Lower lobe of right lung (tissue), 2 donors: ENCODE data around the gene ADAM23. TPM values are rescaled to one million over a fixed set of nuclear protein-coding genes. Genes with fewer than 3 reads are reported as not detected.

Experiments used
- ATAC-seq, 2 donors: fragments of 200-7000 bp; cut with Tn5 transposase; one replicate each; pipeline ENCODE4 v1.9.1; 2020 to 2022; ENCODE audit warnings: mild to moderate bottlenecking in 2 of 2, moderate library complexity in 2 of 2
- DNase-seq: peaks from one replicate; pipeline ENCODE4 v3.0.0-alpha.2; 2020
- H3K27ac ChIP-seq: fragments of 200-600 bp; one replicate; pipeline ENCODE4 v1.8.0; 2022
- H3K27me3 ChIP-seq: fragments of 200-600 bp; one replicate; pipeline ENCODE4 v1.8.0; 2022; ENCODE audit warnings: low read depth
- H3K36me3 ChIP-seq: fragments of 200-600 bp; one replicate; pipeline ENCODE4 v1.8.0; 2022; ENCODE audit warnings: mild to moderate bottlenecking
- H3K4me1 ChIP-seq: fragments of 200-600 bp; one replicate; pipeline ENCODE4 v1.8.0; 2022
- H3K4me3 ChIP-seq: fragments of 200-600 bp; one replicate; pipeline ENCODE4 v1.8.0; 2022; ENCODE audit warnings: mild to moderate bottlenecking
- H3K9me3 ChIP-seq: fragments of 200-600 bp; one replicate; pipeline ENCODE4 v1.8.0; 2022
- CTCF ChIP-seq: fragments of 200-600 bp; IDR thresholded peaks from one replicate; pipeline ENCODE4 v1.8.0; 2022; ENCODE audit warnings: antibody characterized with exemption, mild to moderate bottlenecking
- intact Hi-C: fragments of 100-400 bp; cut with DNase I; formaldehyde crosslinking; loops from one replicate; pipeline ENCODE4 v1.11.0; 2022
- total RNA-seq: library from RNA; stranded (reverse); fragmentation: NEBNext Ultra II Directional; extraction: Animal tissue kit (Norgen Biotek cat#: 25700); gene quantifications from one replicate; pipeline ENCODE4 v1.2.1, GENCODE V29; 2021
- donor health status: DM: no; HTN: yes; CAD: no; lungs with severe emphysema.

The ADAM23 gene
- total RNA-seq, 1 donor from 2014 or later: 2.5 TPM

DNA sequence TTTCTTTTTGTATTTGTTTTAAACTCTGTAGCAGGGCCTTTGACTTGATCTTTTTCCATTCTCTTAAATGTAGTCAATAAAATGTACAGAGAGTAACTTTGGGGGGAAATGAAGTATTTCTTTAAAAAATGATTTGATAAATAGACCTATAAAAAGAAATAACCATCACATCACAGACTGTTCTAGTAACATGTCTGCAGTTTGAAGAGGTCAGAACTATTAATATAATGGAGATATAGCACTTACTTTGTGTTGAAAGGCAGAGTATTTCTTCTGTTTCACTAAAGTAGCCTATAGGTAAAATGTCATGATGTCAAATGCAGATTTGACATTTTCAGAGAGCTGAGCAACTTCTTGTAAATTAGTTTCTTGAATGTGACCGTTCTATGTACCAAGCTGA is 143.3 kb downstream of the ADAM23 start:
- intact Hi-C loops: no loop called here
- DNase-seq (no peak), ATAC-seq (no peak)
- no peaks in the 10 kb centered on the region for H3K36me3 ChIP-seq
- no peak for TF ChIP-seq CTCF
- no peaks in the 10 kb centered on the region for H3K9me3 ChIP-seq
- no peak overlapping the region for H3K27ac ChIP-seq
- no peaks in the 10 kb centered on the region for H3K4me1 ChIP-seq
- H3K4me3 ChIP-seq: no peak overlapping the region
- H3K27me3 ChIP-seq: no peaks in the 10 kb centered on the region

- DNase-seq (no peak), ATAC-seq (no peak)
- no peak for TF ChIP-seq CTCF
- Histone ChIP-seq H3K27ac (no peak overlapping the region), H3K27me3 (no peaks in the 10 kb centered on the region), H3K4me3 (no peak overlapping the region), H3K4me1 (no peaks in the 10 kb centered on the region), H3K9me3 (no peaks in the 10 kb centered on the region), H3K36me3 (no peaks in the 10 kb centered on the region)
- intact Hi-C loops: no loop called here
Observed at GRCh38 chr2:206597717-206598218, 154.4 kb downstream of the ADAM23 start.

DNA sequence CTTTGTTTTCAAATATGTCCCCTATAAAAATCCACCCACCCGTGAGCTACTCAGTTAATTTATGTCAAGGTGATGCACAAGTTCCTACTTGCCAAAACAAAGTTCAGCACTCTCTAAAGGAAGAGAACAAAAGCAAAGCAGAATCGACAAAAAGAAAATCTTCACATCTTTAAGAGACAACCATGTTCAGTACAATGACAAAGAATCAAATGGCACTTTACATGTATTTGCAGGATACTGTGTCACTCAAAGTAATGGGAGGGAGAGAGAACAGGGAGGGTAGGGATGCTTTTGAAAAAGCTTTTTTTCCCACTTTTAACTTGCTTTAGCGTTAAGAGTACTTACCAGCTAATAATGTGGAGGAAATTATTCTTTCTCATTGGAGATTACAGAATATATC is 159.9 kb downstream of the ADAM23 start:
- DNase-seq (no peak), ATAC-seq (no peak)
- Histone ChIP-seq H3K9me3 (no peaks in the 10 kb centered on the region), H3K36me3 (no peaks in the 10 kb centered on the region), H3K4me1 (no peaks in the 10 kb centered on the region), H3K27me3 (no peaks in the 10 kb centered on the region), H3K27ac (no peak overlapping the region), H3K4me3 (no peak overlapping the region)
- intact Hi-C loops: no loop called here
- no peak for TF ChIP-seq CTCF

GRCh38 chr2:206610451-206610850 is 167.1 kb downstream of the ADAM23 start:
- H3K27ac ChIP-seq: no peak overlapping the region
- no peaks in the 10 kb centered on the region for H3K36me3 ChIP-seq
- no peaks in the 10 kb centered on the region for H3K4me1 ChIP-seq
- TF ChIP-seq CTCF: no peak
- ATAC-seq (no peak), DNase-seq (no peak)
- H3K27me3 ChIP-seq: no peaks in the 10 kb centered on the region
- intact Hi-C loops: no loop called here
- H3K9me3 ChIP-seq: no peaks in the 10 kb centered on the region
- H3K4me3 ChIP-seq: no peak overlapping the region

DNA sequence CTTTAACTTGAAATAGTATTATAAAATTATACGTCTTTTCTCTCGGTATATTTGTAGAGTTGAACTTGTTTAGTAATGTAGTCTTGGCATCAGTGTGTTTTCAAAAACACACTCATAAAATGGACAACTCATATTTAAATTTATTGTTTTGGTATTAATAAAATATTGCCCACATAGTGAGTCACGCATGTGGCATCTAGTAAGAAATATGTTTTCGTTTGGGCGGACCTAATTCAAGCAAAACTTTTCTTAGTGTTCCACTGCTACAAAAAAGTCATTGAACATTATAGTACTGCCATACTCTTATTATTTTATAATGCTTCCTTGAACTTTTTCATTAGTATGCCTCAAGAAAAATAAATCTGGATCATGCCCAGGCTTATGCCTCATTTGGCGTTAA is 167.9 kb downstream of the ADAM23 start:
- H3K4me3 ChIP-seq: no peak overlapping the region
- ATAC-seq (no peak), DNase-seq (no peak)
- no peaks in the 10 kb centered on the region for H3K9me3 ChIP-seq
- no peaks in the 10 kb centered on the region for H3K27me3 ChIP-seq
- H3K4me1 ChIP-seq: no peaks in the 10 kb centered on the region
- TF ChIP-seq CTCF: no peak
- intact Hi-C loops: no loop called here
- no peak overlapping the region for H3K27ac ChIP-seq
- H3K36me3 ChIP-seq: no peaks in the 10 kb centered on the region

GRCh38 chr2:206611736-206612135 is 168.4 kb downstream of the ADAM23 start:
- no peak for TF ChIP-seq CTCF
- Histone ChIP-seq H3K9me3 (no peaks in the 10 kb centered on the region), H3K27ac (no peak overlapping the region), H3K27me3 (no peaks in the 10 kb centered on the region), H3K36me3 (no peaks in the 10 kb centered on the region), H3K4me3 (no peak overlapping the region), H3K4me1 (no peaks in the 10 kb centered on the region)
- intact Hi-C loops: no loop called here
- ATAC-seq: no peak
- DNase-seq: no peak
